Gastrocnemius medialis (tissue), 4 donors: ENCODE results near the gene ATF4. TPM values are rescaled to one million over a fixed set of nuclear protein-coding genes. Genes with fewer than 3 reads are reported as not detected.
A peak's percentile ranks its signal among the peaks of the same experiment; 100 is the strongest.

Experiments
- ATAC-seq, 2 donors: fragments of 150-250 bp; one replicate each; pipeline ENCODE4 v1.9.1; 2016
- DNase-seq, 2 donors: peaks; one replicate each; pipeline ENCODE4 v3.0.0-alpha.2; 2019
- H3K27ac ChIP-seq, 4 donors: fragments of 200-600 bp; sonication (generic); 1 replicate in 1 of 4; 2 replicates in 3 of 4; pipeline ENCODE4 v1.5.1; 2016 to 2018; ENCODE audit warnings: mild to moderate bottlenecking in 2 of 4, moderate library complexity in 1 of 4
- H3K27me3 ChIP-seq, 3 donors: fragments of 200-600 bp; sonication (generic) in 2 of 3; 1 replicate in 1 of 3; 2 replicates in 2 of 3; pipeline versions ENCODE4 v1.5.1 to v1.6.0; 2016 to 2019; ENCODE audit warnings: mild to moderate bottlenecking in 1 of 3, moderate library complexity in 1 of 3
- H3K36me3 ChIP-seq, 2 donors: fragments of 200-600 bp; sonication (generic) in 1 of 2; one replicate each; pipeline ENCODE4 v1.5.1; 2017 to 2018
- H3K4me1 ChIP-seq, 2 donors: fragments of 200-600 bp; sonication (generic) in 1 of 2; one replicate each; pipeline ENCODE4 v1.5.1; 2016 to 2017; ENCODE audit warnings: mild to moderate bottlenecking in 2 of 2
- H3K4me3 ChIP-seq, 4 donors: fragments of 200-600 bp; sonication (generic) in 3 of 4; 1 replicate in 1 of 4; 2 replicates in 3 of 4; pipeline ENCODE4 v1.5.1; 2016 to 2019; ENCODE audit warnings: mild to moderate bottlenecking in 2 of 4
- H3K9me3 ChIP-seq, 3 donors: fragments of 200-600 bp; sonication (generic) in 2 of 3; 1 replicate in 1 of 3; 2 replicates in 2 of 3; pipeline ENCODE4 v1.5.1; 2016 to 2019
- CTCF ChIP-seq, 5 experiments: fragments of 450-650 bp in 3 of 5; fragments of 200-600 bp in 2 of 5; sonication (generic) in 2 of 5; IDR thresholded peaks in 4 of 5; conservative IDR thresholded peaks in 1 of 5; 1 replicate in 4 of 5; 2 replicates in 1 of 5; pipeline ENCODE4 v1.5.1; 2016 to 2019; ENCODE audit warnings: antibody characterized with exemption in 5 of 5, mild to moderate bottlenecking in 3 of 5, moderate library complexity in 3 of 5
- POLR2A ChIP-seq, 2 donors: fragments of 450-650 bp; IDR thresholded peaks; one replicate each; pipeline ENCODE4 v1.6.1; 2017; ENCODE audit warnings: antibody characterized with exemption in 2 of 2, mild to moderate bottlenecking in 2 of 2, moderate library complexity in 2 of 2
- in situ Hi-C, 4 donors: fragments of 200-750 bp; cut with MboI; loops; one replicate each; pipeline versions ENCODE4 v1.15.0 to v1.8.0; 2017; ENCODE audit warnings: low sequenced_read_pairs in 4 of 4
- intact Hi-C: fragments of 100-400 bp; cut with DNase I; formaldehyde crosslinking; loops from one replicate; pipeline ENCODE4 v1.15.1; 2023; ENCODE audit warnings: low total_unique reads
- total RNA-seq, 4 donors: library from RNA; depleted of rRNA; stranded (reverse); fragments of >200 nt; gene quantifications; one replicate each; pipeline versions ENCODE4 v1.1.0 to v1.2.3, GENCODE V29; 2016

Gene ATF4
- total RNA-seq, 4 donors from 2014 or later, result 480 to 666 (median 533) TPM

- intact Hi-C loops (loop anchor here (5.0 kb wide), 2 partner anchors 118 to 1867 kb away; partner anchors contain the start of genes TAB1 and TEF), in situ Hi-C loops (loop anchor here in 2 of 4 donors (10.0 to 25.0 kb wide), 3 partner anchors 111 to 353 kb away; partner anchors contain the start of genes CBX7 (in 2 of the 2) and RPL3 (in 1 of the 2))
- Histone ChIP-seq H3K9me3 (no peaks in the 10 kb centered on the region), H3K27me3 (no peaks in the 10 kb centered on the region), H3K36me3 (peaks cover 0 to 56% of the 10 kb centered on the region in 2 donors), H3K4me3 (no peak overlapping the region), H3K4me1 (peaks cover 13 to 15% of the 10 kb centered on the region in 2 donors), H3K27ac (no peak overlapping the region)
- DNase-seq (no peak), ATAC-seq (no peak)
- TF ChIP-seq CTCF (IDR thresholded peaks at IDR 0.05 in 4 of 5, conservative IDR thresholded peaks at IDR 0.05 in 1 of 5) (no peak), POLR2A (IDR thresholded peaks at IDR 0.05) (no peak)
These were observed 4.9 kb upstream of the ATF4 start for GRCh38 chr22:39515266-39516050.

GRCh38 chr22:39517470-39517869 is 2.9 kb upstream of the ATF4 start:
- no peak overlapping the region for H3K4me3 ChIP-seq
- H3K27me3 ChIP-seq, result no peaks in the 10 kb centered on the region
- H3K36me3 ChIP-seq, result peaks cover 0 to 51% of the 10 kb centered on the region in 2 donors
- DNase-seq (no peak), ATAC-seq (no peak)
- peaks cover 25% of the 10 kb centered on the region in 2 donors for H3K4me1 ChIP-seq
- intact Hi-C loops (loop anchor here (5.0 kb wide), 2 partner anchors 120 to 1865 kb away; partner anchors contain the start of genes TAB1 and TEF), in situ Hi-C loops (loop anchor here in 2 of 4 donors (10.0 to 25.0 kb wide), 3 partner anchors 113 to 355 kb away; partner anchors contain the start of genes CBX7 (in 2 of the 2) and RPL3 (in 1 of the 2))
- no peaks in the 10 kb centered on the region for H3K9me3 ChIP-seq
- no peak for TF ChIP-seq CTCF (IDR thresholded peaks at IDR 0.05 in 4 of 5, conservative IDR thresholded peaks at IDR 0.05 in 1 of 5)
- TF ChIP-seq POLR2A (IDR thresholded peaks at IDR 0.05), result no peak
- peak overlapping the region in 1 of 4 donors; percentile 100 for H3K27ac ChIP-seq

GRCh38 chr22:39518144-39518786 is 2.1 kb upstream of the ATF4 start:
- Histone ChIP-seq H3K27ac (peak overlapping the region; percentile 95 to 100 (median 100)), H3K4me1 (peaks cover 33% of the 10 kb centered on the region in 2 donors), H3K4me3 (no peak overlapping the region), H3K27me3 (no peaks in the 10 kb centered on the region), H3K9me3 (no peaks in the 10 kb centered on the region), H3K36me3 (peaks cover 0 to 51% of the 10 kb centered on the region in 2 donors)
- TF ChIP-seq POLR2A (IDR thresholded peaks at IDR 0.05) (no peak), CTCF (IDR thresholded peaks at IDR 0.05 in 4 of 5, conservative IDR thresholded peaks at IDR 0.05 in 1 of 5) (no peak)
- in situ Hi-C loops, result loop anchor here in 2 of 4 donors (10.0 to 25.0 kb wide), 3 partner anchors 113 to 356 kb away; partner anchors contain the start of genes CBX7 (in 2 of the 2) and RPL3 (in 1 of the 2)
- ATAC-seq (no peak), DNase-seq (no peak)
- intact Hi-C loops, result loop anchor here (5.0 kb wide), 2 partner anchors 121 to 1864 kb away; partner anchors contain the start of genes TAB1 and TEF

- no peaks in the 10 kb centered on the region for H3K9me3 ChIP-seq
- H3K27me3 ChIP-seq, result no peaks in the 10 kb centered on the region
- H3K4me1 ChIP-seq, result peaks cover 40 to 41% of the 10 kb centered on the region in 2 donors
- DNase-seq, result no peak
- TF ChIP-seq POLR2A (IDR thresholded peaks at IDR 0.05), result no peak
- no peak for TF ChIP-seq CTCF (IDR thresholded peaks at IDR 0.05 in 4 of 5, conservative IDR thresholded peaks at IDR 0.05 in 1 of 5)
- peak overlapping the region; percentile 88 to 100 (median 99) for H3K4me3 ChIP-seq
- in situ Hi-C loops, result loop anchor here in 2 of 4 donors (10.0 to 25.0 kb wide), 3 partner anchors 114 to 357 kb away; partner anchors contain the start of genes CBX7 (in 2 of the 2) and RPL3 (in 1 of the 2)
- ATAC-seq, result no peak
- intact Hi-C loops, result loop anchor here (5.0 kb wide), 2 partner anchors 122 to 1863 kb away; partner anchors contain the start of genes TAB1 and TEF
- H3K36me3 ChIP-seq, result peaks cover 0 to 47% of the 10 kb centered on the region in 2 donors
- H3K27ac ChIP-seq, result peak overlapping the region; percentile 95 to 100 (median 100)
These were observed 1.2 kb upstream of the ATF4 start for GRCh38 chr22:39518996-39519680.
